Loucy (cell line): Measurements from ENCODE around the gene TNS3.

Source experiments
- CTCF ChIP-seq: fragments of 200-600 bp; sonication (generic); conservative IDR thresholded peaks from 2 replicates; pipeline ENCODE4 v1.5.1; 2014; ENCODE audit warnings: mild to moderate bottlenecking, antibody characterized with exemption, low read length
- EZH2phosphoT487 ChIP-seq: fragments of 200-600 bp; IDR thresholded peaks from 2 replicates; pipeline ENCODE4 v1.6.1; 2018; ENCODE audit warnings: antibody characterized with exemption, mild to moderate bottlenecking, moderate library complexity, borderline replicate concordance

GRCh38 chr7:47570649-47571050 lies 11.3 kb downstream of the TNS3 start:
- TF ChIP-seq EZH2phosphoT487 (no peak), CTCF (no peak)
